RWPE2 (cell line): ENCODE data around the gene POLG.

Experiments used
- ATAC-seq: fragments of 200-7000 bp; cut with Tn5 transposase; 3 replicates; pipeline ENCODE4 v1.9.1; 2021; ENCODE audit warnings: low read depth
- DNase-seq: peaks from one replicate; pipeline ENCODE4 v3.0.0-alpha.2; 2020; ENCODE audit warnings: low spot score
- H3K27ac ChIP-seq: fragments of 450-650 bp; 2 replicates; pipeline ENCODE4 v1.5.1; 2017; ENCODE audit warnings: mild to moderate bottlenecking; ENCODE audit not compliant: poor library complexity, severe bottlenecking
- H3K27me3 ChIP-seq: fragments of 250-450 bp; sonication (Bioruptor Pico); 2 replicates; pipeline ENCODE4 v1.5.1; 2021; ENCODE audit warnings: mild to moderate bottlenecking, moderate library complexity; ENCODE audit not compliant: insufficient read depth, poor library complexity, severe bottlenecking
- H3K36me3 ChIP-seq: fragments of 250-450 bp; sonication (Bioruptor Pico); 2 replicates; pipeline ENCODE4 v1.5.1; 2020; ENCODE audit warnings: low read depth, mild to moderate bottlenecking, moderate library complexity
- H3K4me1 ChIP-seq: fragments of 250-450 bp; sonication (Bioruptor Pico); 2 replicates; pipeline ENCODE4 v1.5.1; 2021; ENCODE audit warnings: mild to moderate bottlenecking, moderate library complexity; ENCODE audit not compliant: insufficient read depth, poor library complexity, severe bottlenecking
- H3K4me3 ChIP-seq: fragments of 250-450 bp; sonication (Bioruptor Pico); 2 replicates; pipeline ENCODE4 v1.5.1; 2021; ENCODE audit warnings: mild to moderate bottlenecking, moderate library complexity; ENCODE audit not compliant: severe bottlenecking
- H3K9me3 ChIP-seq: fragments of 250-450 bp; sonication (Bioruptor Pico); 2 replicates; pipeline ENCODE4 v1.5.1; 2021; ENCODE audit warnings: mild to moderate bottlenecking, moderate library complexity; ENCODE audit not compliant: severe bottlenecking
- TF ChIP-seq, protein P1 (sequence below): fragments of 450-650 bp; IDR thresholded peaks from one replicate; pipeline ENCODE4 v1.5.1; 2017; ENCODE audit warnings: mild to moderate bottlenecking, moderate library complexity; ENCODE audit not compliant: poor library complexity, severe bottlenecking

Gene POLG

DNA sequence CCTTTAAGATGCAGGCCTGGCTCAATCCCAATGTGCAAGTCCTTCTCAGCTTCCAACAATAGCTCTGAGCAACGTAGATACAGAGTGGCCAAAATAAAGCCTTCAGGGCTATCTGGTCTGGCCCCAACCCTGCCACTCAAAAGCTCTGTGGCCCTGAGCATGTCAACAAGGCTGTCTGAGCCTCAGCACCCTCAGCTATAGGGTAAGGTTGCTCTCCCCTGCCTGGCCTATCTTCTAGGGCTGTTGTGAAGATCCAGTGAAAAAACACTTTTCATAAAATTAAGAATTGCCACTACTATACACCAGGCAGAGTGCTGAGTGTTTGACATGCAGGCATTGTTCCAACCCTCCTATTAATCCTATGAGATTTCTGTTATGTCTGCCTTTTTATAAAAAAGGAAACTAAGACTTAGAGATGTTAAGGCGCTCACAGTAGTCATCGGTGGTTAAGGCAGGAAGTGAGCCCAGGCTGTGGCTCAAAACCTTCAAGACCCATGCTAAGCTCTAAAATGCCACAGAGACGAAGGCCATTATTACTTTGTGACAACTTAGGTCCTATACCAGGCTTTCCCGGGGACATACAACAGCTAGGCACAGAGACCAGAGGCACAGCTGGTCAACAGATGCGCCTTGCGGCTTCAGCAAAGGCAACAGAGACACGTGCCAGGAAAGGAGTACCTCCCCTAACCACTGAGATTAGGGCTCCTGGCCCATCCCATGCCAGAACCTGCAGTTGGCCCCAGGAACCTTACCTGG lies 5.1 kb downstream of the POLG start:
- no peak for DNase-seq
- H3K27me3 ChIP-seq, result no peaks in the 10 kb centered on the region
- no peak overlapping the region for H3K4me3 ChIP-seq
- TF ChIP-seq, protein P1, sequence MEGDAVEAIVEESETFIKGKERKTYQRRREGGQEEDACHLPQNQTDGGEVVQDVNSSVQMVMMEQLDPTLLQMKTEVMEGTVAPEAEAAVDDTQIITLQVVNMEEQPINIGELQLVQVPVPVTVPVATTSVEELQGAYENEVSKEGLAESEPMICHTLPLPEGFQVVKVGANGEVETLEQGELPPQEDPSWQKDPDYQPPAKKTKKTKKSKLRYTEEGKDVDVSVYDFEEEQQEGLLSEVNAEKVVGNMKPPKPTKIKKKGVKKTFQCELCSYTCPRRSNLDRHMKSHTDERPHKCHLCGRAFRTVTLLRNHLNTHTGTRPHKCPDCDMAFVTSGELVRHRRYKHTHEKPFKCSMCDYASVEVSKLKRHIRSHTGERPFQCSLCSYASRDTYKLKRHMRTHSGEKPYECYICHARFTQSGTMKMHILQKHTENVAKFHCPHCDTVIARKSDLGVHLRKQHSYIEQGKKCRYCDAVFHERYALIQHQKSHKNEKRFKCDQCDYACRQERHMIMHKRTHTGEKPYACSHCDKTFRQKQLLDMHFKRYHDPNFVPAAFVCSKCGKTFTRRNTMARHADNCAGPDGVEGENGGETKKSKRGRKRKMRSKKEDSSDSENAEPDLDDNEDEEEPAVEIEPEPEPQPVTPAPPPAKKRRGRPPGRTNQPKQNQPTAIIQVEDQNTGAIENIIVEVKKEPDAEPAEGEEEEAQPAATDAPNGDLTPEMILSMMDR, result no peak
- no peaks in the 10 kb centered on the region for H3K9me3 ChIP-seq
- H3K4me1 ChIP-seq, result peaks cover 11% of the 10 kb centered on the region
- H3K27ac ChIP-seq, result no peak overlapping the region
- no peak for ATAC-seq
- peaks cover 90% of the 10 kb centered on the region for H3K36me3 ChIP-seq

DNA sequence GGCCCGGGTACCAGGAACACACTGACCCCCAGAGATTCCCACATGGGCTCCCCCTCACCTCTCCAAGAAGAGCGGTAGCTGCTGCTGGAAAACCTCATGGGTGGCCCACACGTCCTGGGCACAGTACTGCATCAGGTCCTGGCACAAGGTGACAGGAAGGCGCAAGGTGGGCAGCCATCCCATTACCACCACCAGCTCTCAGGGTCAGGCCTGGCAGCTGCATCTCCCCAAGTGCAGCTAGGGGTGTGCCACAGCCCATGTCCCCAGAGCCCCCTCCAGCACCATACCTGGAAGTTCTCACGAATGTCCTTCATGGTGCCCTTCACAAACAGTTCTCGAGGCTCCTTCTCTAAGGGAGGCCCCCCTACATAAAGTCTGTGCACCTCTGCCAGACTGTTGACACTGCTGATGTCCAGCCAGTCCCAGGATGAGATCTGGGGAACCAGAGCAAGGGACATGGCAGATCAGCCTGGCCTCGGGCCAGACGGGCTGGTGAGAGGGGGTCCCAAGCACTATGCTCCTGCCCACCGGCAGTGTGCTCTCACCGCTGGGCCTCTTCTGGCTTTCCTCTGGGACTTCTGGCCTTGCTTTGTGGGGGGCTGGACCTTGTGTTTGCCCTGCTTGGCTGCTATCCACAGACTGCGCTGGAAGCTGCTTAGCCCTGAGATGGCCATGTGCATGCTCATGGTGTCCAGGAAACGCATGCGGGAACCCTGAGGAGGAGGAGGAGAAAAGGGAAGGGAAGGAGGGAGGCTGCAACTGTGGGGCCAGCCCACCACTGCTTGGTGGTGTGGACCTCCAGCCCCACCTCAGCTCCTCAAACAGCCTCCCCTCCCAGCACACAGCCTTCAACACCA lies 6.0 kb downstream of the POLG start:
- ATAC-seq, result no peak
- no peak overlapping the region for H3K4me3 ChIP-seq

DNA sequence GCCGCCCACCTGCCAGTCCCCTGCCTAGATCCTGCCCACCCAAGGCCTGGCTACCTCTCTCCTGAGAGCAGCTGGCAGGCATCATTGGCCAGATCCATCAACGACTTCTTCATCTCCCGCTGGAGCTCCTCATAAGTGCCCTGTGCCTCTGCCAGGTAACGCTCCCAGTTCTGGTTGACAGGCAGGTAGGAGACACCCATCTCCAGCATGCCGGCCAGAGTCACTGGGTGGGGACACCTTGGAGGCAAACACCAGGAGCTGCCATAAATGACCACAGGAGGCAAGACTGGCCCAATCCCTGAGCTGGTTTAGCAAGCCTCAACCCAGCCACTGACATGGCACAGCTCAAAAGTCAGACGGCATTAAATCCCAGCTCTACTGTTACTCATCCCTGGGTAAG lies 7.5 kb downstream of the POLG start:
- no peaks in the 10 kb centered on the region for H3K27me3 ChIP-seq
- H3K4me1 ChIP-seq, result peaks cover 6% of the 10 kb centered on the region
- no peak overlapping the region for H3K27ac ChIP-seq
- no peak overlapping the region for H3K4me3 ChIP-seq
- H3K9me3 ChIP-seq, result no peaks in the 10 kb centered on the region
- peaks cover 98% of the 10 kb centered on the region for H3K36me3 ChIP-seq
- TF ChIP-seq, protein P1, result no peak
- DNase-seq (no peak), ATAC-seq (no peak)

More for the DNA sequence above, 6.0 kb downstream of the POLG start:
- TF ChIP-seq, protein P1, result no peak
- peaks cover 95% of the 10 kb centered on the region for H3K36me3 ChIP-seq
- H3K27ac ChIP-seq, result no peak overlapping the region
- DNase-seq, result no peak
- H3K9me3 ChIP-seq, result no peaks in the 10 kb centered on the region
- peaks cover 11% of the 10 kb centered on the region for H3K4me1 ChIP-seq
- no peaks in the 10 kb centered on the region for H3K27me3 ChIP-seq

DNA sequence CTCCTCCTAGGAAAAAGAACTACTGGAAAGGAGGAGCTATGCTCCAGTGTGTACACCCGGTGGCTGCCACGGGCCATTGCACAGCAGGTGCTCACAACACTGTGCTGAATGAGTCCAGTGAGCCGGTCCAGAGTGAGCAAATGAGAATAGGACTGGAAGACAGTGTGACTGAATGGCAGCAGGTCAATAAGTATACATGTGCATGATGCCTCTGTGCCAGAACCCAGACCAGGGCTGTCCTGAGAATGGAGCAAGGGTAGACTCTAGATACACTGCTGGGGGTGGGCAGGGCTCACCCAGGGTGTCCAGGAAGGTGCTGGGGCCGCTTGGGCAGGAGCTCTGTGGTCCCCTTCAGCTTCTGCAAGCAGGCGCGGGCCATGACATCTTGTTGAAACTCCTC lies 8.3 kb downstream of the POLG start:
- Histone ChIP-seq H3K4me1 (no peaks in the 10 kb centered on the region), H3K4me3 (no peak overlapping the region), H3K27me3 (no peaks in the 10 kb centered on the region), H3K36me3 (peaks cover 98% of the 10 kb centered on the region), H3K27ac (no peak overlapping the region), H3K9me3 (no peaks in the 10 kb centered on the region)
- ATAC-seq, result peak; percentile 14; the same call in 1 of the 3 replicates
- DNase-seq, result no peak
- TF ChIP-seq, protein P1, result no peak
